Measurements from ENCODE around the gene WWC2.
"Not testable (repeated sequence)": the region's sequence is repeated elsewhere in the genome, so short reads cannot be mapped to it uniquely, and the experiment has no call there.

WWC2 gene

DNA sequence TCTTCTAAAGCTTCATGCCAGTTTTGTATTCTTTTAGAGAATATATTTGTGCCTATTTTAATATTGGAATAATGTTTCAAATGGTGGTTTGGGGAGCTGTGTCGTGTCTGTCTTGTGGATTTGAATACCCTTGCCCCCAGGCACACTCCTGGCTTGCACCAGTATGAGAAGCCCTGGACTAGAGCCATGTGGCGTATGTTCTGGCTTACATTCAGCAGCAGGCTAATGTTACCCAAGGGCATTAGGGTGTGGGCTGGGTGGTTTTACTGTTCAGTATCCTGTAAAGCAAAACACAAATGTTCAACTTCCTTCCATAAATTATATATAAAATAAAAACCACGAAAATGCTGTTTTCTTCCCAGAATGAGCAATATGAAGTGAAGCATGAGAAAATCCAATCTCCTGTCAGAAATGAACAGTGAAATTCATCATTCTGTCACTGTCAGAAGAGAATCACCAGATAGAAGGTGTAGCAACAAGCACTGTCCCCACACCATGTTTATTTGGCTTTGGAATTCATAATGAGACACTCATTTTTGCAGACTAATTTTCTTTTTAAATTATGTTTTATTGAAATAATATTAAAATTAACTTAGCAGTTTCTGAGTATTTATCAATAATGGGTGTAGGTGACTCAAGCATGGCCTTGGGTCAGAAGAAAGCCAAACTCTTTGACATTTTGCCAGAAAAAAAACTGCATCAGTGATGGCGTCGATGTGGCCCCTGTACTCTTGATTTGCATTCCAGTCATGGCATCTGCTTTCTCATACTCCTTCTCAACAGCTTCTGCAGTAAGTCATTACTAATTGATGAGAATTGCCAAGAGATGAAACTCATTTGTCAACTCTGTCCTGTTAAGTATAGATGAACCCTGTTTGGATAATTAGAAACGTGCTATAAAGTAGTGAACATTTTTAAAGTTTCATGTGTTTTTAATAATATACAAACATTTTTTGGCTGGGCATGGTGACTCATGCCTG, 43.8 kb downstream of the WWC2 start:
- no peak for DNase-seq (ENCODE audit: low read depth in 3 of 3)

DNA sequence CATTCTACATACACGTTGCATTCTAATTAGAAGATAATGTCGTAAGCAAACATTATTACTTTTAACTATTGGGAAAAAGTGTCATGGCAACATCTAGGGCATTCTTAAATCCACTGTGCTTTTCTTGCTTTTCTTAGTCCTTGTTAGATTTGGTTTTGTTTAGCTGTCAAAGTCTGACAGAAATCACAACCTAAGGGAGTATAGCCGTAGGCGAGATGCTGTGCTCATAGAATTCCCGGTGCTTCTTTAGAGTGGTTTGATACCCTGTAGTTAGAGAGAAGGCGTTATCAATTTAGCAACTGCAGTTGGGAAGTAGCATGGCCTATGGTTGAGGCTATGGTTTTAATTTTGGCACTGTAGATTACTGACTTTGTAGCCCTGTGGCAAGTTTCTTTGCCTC, 45.7 kb downstream of the WWC2 start:
- no peak for DNase-seq (ENCODE audit: low read depth in 3 of 3)

DNA sequence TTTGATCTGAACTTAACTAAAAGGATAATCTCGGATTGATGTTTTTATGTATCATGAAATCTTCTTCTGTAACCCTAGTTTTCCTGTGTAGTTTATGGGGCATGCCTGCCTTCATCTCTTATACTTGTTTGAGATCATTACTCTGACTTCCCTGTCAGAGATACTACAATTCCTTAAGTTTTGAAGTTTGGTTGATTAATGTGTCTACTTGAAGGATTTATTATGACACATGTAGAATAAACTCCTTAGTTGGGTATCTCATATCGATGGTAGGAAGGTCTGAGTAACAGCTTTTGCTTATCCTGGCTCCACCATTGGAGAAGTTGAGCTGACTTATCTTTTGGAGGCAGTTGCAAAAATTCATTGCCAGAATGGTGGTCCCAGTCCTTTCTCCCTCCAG, 46.7 kb downstream of the WWC2 start:
- no peak for DNase-seq (ENCODE audit: low read depth in 3 of 3)

DNA sequence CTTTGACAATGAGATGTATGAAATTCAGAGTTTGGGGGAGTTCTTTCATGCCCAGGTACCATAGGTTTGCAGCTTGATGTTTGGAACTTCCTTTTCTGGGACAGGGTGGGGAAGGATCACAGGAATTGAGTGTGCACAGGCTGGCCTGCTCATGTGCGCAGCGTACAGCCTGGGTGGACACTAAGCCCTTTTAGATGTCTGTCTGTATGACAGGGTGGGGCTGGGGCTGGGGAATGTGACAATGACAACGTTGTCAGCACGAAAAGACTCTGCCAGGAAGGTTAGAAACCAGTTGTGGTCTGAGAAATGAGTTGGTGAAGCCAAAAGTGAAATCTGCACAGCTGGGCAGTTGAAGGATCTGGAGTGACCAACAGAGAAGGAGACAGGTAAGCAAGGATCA, 47.4 kb downstream of the WWC2 start:
- DNase-seq (ENCODE audit: low read depth in 3 of 3) = no peak

DNA sequence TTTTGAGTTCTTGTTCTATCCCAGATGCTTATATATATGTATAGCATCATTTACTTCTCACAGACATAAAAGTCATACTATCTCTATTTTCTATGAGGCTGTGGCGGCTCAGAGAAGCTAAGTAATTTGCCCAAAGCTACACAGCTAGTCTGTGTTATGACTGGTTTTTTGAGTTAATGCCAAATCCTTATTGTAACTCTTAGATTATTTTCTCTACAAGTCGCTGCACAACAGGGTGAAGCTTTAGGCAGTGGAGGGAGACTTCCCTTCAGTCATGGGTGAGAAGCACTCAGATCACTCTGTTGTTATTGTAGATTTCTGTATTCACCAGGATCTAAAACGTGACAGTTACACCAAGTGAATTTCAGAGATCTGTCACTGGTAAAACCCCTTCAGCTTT, 48.1 kb downstream of the WWC2 start:
- DNase-seq (ENCODE audit: low read depth in 3 of 3) = no peak

DNA sequence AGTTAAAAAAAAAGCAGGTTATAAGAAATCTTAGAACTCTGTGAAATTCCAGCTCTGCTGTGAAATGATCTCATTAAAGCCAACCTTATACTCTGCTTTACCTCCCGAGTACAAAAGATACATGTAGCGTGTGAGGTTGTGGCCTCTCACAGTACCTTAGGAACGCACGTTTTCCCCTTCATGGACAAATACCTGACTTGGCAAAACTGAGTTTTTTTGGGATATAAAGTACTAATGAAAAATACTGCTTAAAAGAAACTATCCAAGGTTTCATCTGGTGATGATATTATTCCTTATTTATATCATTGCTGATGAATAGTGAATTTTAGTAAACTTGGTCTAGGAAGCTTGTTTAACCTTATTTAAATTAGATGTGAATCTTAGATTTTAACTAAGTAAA, 48.9 kb downstream of the WWC2 start:
- no peak for DNase-seq (ENCODE audit: low read depth in 3 of 3)

DNA sequence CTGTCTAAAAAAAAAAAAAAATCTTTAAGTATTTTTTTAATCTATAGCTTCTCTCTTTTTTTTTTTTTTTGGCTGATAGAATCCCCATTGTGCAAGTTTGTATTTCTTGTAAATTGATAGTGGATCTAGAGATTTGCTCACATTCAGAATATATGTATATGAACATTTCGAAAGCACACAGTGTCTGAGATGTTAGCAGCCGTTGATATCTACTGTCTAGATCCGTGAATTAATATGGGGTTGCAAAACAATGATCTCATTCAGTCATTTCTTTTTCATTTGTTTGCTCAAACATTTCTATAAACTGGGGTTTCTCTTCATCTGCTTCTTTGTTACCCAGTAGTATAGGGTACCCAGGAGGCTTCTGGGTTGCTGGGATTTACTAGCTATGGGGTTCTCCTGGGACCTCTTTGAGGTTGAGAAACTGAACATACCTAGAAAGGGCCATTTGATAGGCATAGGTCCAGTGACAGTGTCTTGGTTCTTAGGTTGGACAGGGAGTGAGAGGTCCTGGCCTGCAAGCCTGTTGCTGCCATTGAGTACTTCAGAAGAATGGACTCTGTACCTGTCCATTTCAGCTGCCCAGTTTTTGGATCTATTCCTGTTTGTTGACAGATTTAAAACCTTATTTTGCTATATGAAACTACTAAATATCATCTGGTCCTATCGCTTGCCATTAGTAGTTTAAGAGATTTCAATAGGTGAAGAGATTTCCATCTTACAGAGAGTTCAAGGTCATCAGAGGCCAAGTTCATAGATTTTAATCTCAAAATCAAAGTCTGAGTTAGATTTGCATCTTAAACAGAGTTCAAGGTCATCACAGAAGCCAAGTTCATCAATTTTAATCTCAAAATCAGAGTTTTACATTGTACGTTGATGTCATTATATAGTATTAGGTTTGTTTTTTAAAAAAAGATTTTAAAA, 50.8 kb downstream of the WWC2 start:
- no peak for DNase-seq (ENCODE audit: low read depth in 3 of 3)

DNA sequence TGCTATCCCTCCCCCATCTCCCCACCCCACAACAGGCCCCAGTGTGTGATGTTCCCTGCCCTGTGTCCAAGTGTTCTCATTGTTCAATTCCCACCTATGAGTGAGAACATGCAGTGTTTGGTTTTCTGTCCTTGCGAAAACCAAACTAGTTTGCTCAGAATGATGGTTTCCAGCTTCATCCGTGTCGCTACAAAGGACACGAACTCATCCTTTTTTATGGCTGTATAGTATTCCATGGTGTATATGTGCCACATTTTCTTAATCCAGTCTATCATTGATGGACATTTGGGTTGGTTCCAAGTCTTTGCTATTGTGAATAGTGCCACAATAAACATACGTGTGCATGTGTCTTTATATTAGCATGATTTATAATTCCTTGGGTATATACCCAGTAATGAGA, 51.6 kb downstream of the WWC2 start:
- not testable (repeated sequence) for DNase-seq (ENCODE audit: low read depth in 3 of 3)

DNA sequence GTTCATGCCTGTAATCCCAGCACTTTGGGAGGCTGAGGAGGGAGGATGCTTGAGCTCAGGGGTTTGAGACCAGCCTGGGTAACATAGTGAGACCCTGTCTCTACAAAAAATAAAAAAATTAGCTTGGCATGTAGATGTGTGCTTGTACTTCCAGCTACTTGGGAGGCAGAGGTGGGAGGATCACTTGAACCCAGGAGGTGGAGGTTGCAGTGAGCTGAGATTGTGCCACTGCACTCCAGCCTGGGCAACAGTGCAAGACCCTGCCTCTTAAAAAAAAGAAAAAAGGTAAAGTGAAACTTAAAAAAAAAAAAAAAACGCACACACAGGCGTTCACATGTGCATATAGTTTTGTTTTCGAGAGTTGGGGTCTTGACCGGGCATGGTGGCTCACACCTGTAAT, 53.2 kb downstream of the WWC2 start:
- not testable (repeated sequence) for DNase-seq (ENCODE audit: low read depth in 3 of 3)

DNA sequence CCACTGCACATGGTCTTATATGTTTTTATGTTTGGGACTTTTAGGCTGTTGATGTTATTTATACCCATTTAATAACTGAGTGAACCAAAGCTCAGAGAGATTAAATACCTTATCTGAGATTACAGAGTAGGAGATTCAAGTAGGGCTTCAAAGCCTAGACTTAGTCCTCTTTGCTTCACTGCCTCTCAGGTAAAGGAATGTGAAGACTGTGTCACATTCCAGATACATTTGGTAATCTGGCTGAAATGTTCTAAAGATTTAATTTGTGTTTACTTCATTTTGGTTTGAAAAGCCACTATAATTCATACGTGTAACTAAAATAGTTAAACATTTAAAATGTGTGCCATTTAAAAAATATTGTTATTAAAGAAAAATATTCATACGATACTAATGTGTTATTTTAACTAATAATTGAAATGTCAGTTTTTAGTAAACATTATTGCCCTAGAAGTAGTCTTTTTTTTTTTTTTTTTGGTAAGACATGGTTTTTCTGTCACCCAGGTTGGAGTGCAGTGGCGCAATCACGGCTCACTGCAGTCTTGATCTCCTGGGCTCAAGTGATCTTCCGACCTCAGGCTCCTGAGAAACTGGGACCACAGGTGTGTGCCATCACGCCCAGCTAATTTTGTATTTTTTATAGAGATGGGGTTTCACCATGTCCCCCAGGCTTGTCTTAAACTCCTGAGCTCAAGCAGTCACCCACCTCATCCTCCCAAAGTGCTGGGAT, 54.3 kb downstream of the WWC2 start:
- DNase-seq (ENCODE audit: low read depth in 3 of 3) = no peak

DNA sequence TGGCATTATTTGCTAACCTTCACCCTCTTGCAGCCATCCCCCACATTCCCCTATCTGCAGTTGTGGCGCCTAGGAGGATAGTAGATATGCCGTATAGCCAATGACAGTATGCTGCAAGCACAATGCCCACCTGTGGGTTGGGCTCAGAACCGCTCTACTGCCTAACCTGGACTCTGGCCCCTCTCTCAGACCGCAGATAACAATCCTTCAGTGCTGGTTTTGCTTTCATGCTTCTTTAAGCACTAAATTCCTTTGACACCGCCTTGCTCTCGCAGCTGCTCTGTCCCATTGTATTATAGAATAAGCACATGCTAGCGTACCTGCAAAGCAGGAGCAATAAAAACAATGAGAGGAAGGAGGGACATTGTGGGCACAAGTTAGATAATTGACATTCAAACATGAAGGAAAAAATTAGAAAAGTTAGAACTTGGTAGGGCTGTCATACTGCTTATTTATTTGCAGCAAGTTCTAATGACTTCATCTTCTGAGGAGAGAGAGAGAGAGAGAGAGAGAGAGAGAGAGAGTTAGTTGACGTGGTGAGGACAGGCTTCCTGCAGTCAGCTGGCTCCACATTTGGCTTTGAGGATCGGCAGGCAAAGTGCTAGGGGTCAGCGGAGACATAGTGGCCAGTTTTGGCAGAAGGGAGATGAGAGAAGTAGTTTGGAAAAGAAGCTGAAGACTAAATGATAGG, 55.8 kb downstream of the WWC2 start:
- DNase-seq (ENCODE audit: low read depth in 3 of 3) = no peak

DNA sequence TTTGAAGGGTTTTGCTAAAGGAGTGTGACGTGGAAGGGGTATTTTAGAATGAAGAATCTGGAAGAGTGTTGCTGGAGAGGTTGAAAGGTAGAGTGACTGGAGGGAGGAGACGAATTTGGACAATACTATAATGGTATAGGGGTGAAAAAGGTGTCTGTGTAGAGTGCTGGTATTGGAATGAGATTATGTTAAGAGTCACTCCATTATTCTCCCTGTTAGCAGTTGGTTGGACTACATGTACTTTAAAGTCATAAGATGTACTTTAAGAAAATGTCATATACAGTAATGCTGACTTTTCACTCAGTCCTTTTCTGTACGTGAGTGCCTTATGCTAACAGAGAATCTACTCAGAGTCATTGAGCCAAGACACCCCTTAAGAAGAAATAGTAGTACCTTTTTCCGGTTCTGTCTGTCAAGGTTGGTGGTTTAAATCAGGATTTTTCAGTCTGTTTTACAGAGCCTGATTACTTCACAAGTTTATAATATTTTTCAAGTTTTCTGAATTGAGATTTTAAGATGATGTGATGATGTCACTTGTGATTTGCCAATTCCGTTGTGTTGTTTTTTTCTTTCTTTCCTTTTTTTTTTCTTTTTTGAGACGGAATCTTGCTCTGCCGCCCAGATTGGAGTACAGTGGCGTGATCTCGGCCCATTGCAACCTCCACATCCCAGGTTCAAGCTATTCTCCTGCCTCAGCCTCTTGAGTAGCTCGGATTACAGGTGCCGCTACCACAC, 56.6 kb downstream of the WWC2 start:
- DNase-seq (ENCODE audit: low read depth in 3 of 3) = no peak

DNA sequence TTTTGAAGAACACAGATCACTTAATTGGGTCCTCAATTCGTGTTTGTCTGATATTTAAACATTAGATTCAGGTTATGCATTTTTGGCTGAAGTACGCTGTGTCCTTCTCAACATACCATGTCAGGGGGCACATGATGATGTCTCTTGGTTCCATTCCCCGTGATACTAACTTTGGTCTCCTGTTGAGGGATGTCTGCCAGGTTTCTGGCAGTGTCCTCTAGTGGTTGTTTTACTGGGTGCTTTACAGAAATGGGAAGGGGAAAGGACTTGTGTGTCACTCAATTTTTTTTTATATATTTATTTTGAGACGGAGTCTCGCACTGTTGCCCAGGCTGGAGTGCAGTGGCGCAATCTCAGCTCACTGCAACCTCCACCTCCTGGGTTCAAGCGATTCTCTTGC, 58.2 kb downstream of the WWC2 start:
- DNase-seq (ENCODE audit: low read depth in 3 of 3) = no peak

DNA sequence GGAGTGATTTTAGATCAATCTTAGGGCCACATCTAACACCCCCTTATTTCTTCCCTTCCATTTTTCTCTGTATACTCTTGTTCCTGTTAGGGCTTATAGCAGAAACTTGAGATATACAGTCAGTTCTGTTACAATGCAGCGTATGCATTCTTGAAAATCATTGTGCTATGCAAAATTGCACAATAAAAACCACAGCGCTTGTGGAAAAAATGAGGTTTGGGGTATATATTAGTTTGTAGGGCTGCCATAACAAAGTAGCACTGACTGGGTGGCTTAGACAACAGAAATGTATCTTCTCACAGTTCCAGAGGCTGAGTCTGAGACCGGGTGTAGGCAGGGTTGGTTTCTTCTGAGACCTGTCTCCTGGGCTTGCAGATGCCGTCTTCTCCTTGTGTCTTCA, 59.0 kb downstream of the WWC2 start:
- DNase-seq (ENCODE audit: low read depth in 3 of 3) = no peak

DNA sequence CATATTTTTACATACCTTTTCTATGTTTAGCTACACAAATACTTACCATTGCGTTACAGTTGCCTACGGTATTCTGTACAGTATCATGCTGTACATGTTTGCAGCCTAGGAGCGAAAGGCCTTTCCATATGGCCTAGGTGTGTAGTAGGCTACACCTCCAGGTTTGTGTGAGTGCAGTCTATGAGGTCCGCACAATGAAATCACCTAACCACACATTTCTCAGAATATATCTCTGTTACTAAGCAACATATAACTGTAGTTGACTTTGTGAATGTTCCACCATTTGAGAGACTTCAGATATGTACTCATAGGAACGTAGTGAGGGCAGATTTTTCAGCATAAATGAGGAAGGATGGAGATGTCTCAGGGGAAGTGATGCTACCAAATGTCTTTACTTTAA, 62.6 kb downstream of the WWC2 start:
- no peak for DNase-seq (ENCODE audit: low read depth in 3 of 3)

DNA sequence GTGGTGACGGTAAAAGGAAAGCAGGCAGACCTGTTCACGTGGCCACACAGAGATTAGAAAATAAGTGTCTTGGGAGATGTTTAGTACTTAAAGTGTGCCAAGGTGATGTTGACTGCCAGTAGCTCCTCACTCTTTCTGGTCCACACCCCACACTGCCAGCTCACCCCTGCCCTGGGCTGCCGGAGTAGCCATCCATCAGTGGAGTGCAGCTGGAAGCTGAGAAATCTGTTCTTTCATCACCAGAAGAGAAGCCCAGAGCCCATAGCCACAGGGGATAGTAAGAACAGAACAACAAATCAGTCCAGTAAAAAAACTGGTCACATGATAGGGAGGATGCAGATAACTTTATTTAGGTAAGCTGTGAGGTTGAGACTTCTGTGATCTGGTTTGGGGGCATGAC, 64.1 kb downstream of the WWC2 start:
- no peak for DNase-seq (ENCODE audit: low read depth in 3 of 3)

DNA sequence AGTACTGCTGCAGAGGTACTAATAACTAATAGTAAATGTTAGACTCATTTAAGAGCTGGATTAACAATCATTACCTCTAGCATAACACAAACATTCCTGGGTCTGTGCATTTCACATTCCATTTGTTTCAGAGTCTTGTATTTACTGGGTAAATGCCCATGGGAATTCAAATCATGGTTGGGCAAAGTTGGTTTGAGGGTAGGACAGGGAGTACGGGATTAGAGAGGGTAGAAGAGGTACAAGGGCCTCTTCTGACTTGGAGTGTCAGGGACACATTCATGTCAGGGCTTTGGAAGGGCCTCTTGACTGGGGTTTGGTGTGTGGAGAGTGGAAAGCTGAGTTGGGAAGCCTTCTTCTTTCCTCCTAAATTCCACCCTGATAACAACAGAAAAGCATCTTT, 65.9 kb downstream of the WWC2 start:
- no peak for DNase-seq (ENCODE audit: low read depth in 3 of 3)

DNA sequence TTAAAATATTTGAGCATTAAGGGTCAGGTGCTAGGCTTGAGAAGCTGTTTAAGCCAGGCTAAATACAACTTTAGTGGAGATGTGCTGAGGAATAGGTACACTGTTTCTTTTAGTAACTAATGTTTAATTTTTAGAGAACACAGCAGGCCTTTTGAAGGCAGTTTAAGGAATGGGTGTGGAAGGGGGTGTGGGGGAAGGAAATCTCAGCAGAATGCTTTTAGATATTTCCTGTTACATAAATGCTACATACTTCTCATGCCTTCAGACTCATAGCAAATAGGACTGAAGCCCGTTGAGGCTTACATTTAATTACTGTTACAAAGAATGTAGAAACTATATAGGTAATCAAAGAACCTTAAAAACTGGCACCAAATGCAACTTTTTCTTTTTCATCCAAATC, 66.3 kb downstream of the WWC2 start:
- DNase-seq (ENCODE audit: low read depth in 3 of 3) = no peak

DNA sequence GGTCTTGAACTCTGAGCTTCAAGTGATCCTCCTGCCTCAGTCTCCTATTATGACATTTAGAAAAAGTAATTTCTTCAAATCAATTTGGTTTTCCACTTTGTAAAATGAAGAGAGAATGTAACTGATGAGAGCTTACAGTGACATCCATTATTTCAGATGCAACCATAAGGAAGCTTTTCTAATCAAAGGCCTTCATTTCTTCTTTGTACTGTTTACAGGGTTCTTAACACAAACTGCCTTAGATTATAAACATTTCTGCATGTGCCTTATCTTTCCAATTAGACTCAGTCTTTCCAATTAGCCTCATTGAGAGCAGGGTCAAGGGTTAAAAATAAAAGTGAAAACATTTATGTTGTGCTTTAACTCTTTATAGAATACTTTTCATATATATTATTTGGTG, 71.8 kb downstream of the WWC2 start:
- DNase-seq (ENCODE audit: low read depth in 3 of 3) = no peak

DNA sequence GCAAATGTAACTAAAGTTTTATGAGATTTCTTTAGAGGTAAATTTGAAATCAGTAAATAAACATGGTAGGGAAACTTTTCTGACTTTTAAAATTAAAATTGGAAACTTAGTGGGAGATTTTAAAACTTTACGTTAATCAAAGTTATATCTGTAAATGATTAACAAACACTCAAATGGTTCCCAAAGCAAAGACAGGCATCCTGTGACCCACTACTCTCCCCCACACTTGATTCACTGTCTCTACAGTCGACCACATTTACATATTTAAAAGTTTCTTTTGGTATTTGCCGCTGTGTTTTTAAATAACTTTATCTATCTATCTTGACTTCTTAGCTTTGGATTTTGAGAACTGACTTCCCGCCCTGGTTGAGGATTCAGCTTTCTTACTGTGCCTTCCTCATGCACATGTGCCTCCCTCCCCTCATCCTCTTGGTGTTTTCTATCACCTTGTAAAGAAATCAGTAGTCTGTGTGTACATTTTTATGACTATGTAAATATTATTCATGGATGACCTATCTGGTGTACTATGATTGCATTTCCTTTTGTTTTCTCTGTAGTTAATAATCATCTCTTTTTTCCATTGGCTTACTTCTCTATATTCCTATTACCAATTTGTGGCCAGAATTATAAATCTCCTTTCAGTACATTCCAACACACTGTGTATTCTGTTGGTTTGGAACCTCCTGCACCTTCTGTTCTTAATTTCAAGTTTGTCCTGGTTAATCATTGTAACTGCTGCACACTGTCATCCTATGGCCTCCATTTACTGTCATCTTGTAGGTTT, 72.6 kb downstream of the WWC2 start:
- no peak for DNase-seq (ENCODE audit: low read depth in 3 of 3)

Measured in stimulated activated CD4-positive, alpha-beta T cell treated with anti-CD3 and anti-CD28 coated beads, TNF-alpha, amount 100 ng/mL, for 48 hours (primary cell).